GM12891 (cell line): Measurements from ENCODE around the gene LSM12.

ENCODE experiments used
- DNase-seq: peaks from one replicate; pipeline ENCODE4 v3.0.0; 2011; ENCODE audit warnings: low spot score; ENCODE audit not compliant: insufficient read length
- FAIRE-seq: peaks from 2 replicates; lab custom pipeline; 2011; peaks lifted over from hg19 to GRCh38; lab: Jason Lieb, UNC
- PAX5 ChIP-seq: IDR thresholded peaks from 2 replicates; pipeline ENCODE4 v1.6.1; 2011; ENCODE audit warnings: low read length, moderate library complexity, mild to moderate bottlenecking; ENCODE audit not compliant: insufficient read depth, severe bottlenecking
- POLR2A ChIP-seq: IDR thresholded peaks from 2 replicates; pipeline ENCODE4 v1.6.1; 2011; ENCODE audit warnings: low read depth, low read length, control low read depth
- POLR2AphosphoS5 ChIP-seq: IDR thresholded peaks from 2 replicates; pipeline ENCODE4 v1.6.1; 2011; ENCODE audit warnings: low read depth, low read length, control low read depth
- POU2F2 ChIP-seq: IDR thresholded peaks from 2 replicates; pipeline ENCODE4 v1.6.1; 2011; ENCODE audit warnings: low read depth, mild to moderate bottlenecking, control low read depth, low read length, moderate library complexity
- SPI1 ChIP-seq: IDR thresholded peaks from 2 replicates; pipeline ENCODE4 v1.6.1; 2011; ENCODE audit warnings: low read depth, low read length, control low read depth
- TAF1 ChIP-seq: IDR thresholded peaks from 2 replicates; pipeline ENCODE4 v1.6.1; 2011; ENCODE audit warnings: low read depth, low read length, control low read depth

The LSM12 gene

DNA sequence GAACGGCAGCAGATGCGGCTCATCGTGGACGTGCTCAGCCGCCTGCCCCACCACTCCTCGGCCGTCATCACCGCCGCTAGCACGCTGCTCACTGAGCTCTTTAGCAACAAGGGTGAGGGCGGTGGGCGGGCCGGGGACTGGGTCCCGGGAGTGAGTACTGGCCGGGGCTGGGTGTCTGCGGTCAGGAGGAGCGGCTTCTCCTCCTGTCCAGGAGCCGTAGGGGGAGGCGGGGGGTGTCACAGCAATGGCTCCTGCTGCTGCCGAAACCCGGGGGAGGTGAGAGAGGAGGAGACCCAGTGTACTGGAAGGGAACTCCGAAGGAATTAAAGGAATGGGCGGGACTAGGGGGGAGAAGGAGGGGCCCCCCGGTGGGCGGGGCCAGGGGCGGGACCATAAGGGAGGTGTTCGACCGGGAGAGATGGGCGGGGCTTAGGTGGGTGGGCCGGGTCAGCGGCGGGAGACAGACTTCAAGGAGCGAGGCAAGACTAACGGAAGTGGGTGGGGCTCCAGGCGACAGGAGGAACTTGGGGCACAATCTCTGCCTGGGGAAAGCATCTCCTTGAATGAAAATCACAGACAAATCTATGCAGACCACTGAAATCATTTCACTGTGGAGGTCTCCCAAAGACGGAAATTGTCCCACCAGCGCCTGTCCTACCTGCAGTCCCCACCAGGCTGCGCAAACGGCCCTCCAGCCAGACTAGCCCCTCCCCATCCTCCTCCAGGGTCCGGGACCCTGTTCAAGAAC, 59.7 kb downstream of the LSM12 start:
- FAIRE-seq (peak; percentile 96), DNase-seq (peak; percentile 97)
- TF ChIP-seq PAX5 (no peak), SPI1 (0 out of 2 replicates have a peak, but pooled peaks have one; percentile 16), TAF1 (no peak), POLR2AphosphoS5 (no peak), POLR2A (no peak), POU2F2 (no peak)

DNA sequence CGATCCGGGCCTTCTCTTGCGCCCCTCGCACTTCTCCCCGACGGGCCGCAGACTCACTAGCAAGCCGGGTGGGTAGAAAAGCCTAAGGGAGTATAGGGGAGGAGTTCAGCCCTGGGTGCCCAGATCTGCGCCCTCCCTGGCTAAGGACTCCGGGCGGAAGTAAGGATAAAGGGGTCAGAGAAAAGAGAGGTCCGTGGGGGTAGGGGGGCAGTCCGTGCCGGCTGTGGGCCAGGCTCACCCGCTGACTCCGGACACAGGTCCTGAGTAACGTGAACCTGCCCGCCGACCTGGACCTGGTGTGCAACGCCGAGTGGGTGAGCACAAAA, 60.2 kb downstream of the LSM12 start:
- FAIRE-seq, result peak; percentile 5
- DNase-seq, result peak; percentile 48
- no peak for TF ChIP-seq POU2F2
- TF ChIP-seq PAX5, result no peak
- no peak for TF ChIP-seq SPI1
- no peak for TF ChIP-seq TAF1
- no peak for TF ChIP-seq POLR2AphosphoS5
- TF ChIP-seq POLR2A, result no peak

DNA sequence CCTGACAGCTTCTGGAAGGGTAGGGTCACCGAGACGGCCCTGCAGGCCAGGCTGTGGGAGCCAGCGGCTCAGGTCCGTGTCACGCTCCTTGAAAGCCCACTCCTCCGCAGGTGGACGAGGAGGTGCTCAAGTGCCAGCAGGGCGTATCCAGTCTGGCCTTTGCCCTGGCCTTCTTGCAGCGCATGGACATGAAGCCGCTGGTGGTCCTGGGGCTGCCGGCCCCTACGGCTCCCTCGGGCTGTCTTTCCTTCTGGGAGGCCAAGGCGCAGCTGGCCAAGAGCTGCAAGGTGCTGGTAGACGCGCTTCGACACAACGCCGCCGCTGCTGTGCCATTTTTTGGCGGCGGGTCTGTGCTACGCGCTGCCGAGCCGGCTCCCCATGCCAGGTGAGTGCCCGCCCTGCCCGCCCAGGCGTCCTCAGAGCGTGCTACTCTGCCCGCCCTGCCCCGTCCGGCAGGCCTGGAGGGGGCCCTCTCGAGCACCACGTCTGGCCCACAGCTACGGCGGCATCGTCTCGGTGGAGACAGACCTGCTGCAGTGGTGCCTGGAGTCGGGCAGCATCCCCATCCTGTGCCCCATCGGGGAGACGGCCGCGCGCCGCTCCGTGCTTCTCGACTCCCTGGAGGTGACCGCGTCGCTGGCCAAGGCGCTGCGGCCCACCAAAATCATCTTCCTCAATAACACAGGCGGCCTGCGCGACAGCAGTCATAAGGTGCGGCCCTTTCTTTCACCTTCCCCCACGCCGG, 60.8 kb downstream of the LSM12 start:
- peak; percentile 47 for FAIRE-seq
- peak; percentile 33 for DNase-seq

DNA sequence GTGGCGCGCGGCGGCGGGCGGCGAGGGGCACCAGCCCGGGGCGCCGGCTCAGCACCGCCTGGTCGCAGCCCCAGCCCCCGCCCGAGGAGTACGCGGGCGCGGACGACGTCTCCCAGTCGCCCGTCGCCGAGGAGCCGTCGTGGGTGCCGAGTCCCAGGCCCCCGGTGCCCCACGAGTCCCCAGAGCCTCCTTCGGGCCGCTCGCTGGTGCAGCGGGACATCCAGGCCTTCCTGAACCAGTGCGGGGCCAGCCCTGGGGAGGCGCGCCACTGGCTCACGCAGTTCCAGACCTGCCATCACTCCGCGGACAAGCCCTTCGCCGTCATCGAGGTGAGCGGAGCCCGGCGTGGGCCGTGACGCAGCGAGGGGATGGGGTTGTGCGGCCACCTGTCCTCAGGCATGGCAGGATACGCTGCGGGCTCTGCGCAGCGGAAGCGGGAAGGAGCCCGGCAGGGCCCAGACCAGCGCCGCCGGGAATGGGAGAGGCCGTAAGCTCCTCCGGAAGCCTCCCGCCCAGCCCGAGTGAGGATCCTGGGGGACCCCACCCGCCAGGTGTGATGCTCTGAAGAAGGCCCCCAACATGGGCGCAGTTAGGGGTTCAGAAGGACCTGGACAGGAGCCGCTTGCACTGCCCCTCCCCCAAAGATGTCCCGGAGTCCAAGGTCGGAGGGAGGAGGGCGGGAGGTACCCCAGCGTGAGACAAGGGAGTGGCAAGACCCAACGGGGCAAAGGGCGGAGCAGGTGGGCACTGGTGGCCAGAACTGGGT, 61.5 kb downstream of the LSM12 start:
- no peak for FAIRE-seq
- no peak for TF ChIP-seq POU2F2
- TF ChIP-seq SPI1, result no peak
- TF ChIP-seq PAX5, result no peak
- TF ChIP-seq TAF1, result no peak
- TF ChIP-seq POLR2A, result no peak
- TF ChIP-seq POLR2AphosphoS5, result no peak
- no peak for DNase-seq

More for the DNA sequence above, 60.8 kb downstream of the LSM12 start:
- no peak for TF ChIP-seq TAF1
- TF ChIP-seq POLR2AphosphoS5, result no peak
- no peak for TF ChIP-seq PAX5
- no peak for TF ChIP-seq POLR2A
- TF ChIP-seq SPI1, result no peak
- TF ChIP-seq POU2F2, result no peak

DNA sequence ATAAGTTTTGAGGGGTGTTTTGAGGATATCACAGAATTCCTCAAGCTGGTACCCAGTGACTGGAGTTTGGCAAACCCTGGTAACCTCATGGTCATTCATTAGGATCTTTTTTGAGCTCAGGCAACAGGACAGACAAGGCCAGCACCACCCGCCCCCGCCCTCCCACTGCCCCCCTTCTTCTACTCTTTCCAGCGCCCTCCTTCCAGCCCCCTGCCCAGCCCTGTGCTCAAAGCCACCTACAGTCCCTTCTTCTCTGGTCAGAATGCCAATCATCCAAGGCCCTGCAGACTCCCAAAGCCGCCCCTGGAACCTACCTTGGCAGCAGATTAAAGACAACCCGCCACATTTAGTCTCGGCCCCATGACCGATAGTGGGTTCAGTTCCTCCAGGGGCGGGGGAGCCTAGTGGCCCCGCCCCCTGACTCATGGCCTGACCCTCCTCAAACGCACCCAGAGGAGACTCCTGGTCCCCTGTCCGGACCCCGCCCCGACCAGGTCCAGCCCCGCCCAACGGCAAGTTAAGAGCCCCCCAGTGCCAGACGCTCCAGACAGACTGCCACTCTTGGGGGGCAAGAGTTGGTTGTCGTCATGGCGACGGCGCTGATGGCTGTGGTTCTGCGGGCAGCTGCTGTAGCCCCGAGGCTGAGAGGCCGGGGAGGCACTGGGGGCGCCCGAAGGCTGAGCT, 62.3 kb downstream of the LSM12 start, which contains the start of gene NAGS:
Gene NAGS (plus strand): TSS at position 546 of the 684 bp plus-strand sequence. CDS start 42 bp downstream, at position 588.
- DNase-seq (no peak), FAIRE-seq (no peak)
- TF ChIP-seq POLR2A (no peak), PAX5 (no peak), POU2F2 (no peak), SPI1 (no peak), TAF1 (no peak), POLR2AphosphoS5 (no peak)

DNA sequence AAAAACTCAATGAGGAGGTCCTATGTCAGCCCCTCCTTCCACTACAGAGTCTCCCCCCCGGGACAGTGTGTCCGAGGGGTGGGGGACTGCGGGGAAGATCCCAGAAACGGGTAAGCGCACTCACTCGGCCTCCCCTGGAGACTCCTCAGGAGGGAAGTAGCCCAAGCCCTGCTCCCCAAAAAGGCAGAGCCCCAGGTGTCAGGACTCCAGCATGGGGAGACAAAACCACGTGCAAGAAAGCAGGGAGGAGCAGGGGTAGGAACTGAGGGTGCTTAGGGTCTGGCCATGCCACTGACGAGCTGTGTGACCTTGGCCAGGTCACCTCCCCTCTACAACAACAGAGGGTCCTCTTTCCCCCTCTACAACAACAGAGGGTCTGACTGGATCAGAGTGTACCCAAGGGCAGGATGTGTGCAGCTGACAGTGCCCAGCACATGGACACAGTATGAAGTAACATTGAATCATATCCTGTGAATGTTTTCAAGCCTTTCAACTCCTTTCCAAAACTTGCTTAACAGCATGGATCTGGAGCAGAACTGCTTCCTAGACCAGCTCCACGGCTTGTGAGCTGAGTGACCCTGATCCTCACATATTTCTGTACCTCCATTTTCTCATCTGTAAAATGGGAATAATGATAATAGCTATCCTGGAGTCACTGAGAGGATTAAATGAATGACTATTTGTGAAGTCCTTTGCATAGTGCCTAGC, 64.2 kb downstream of the LSM12 start:
- TF ChIP-seq POU2F2, result no peak
- TF ChIP-seq POLR2AphosphoS5, result no peak
- TF ChIP-seq SPI1, result no peak
- no peak for TF ChIP-seq PAX5
- no peak for TF ChIP-seq POLR2A
- no peak for TF ChIP-seq TAF1
- FAIRE-seq (no peak), DNase-seq (no peak)

DNA sequence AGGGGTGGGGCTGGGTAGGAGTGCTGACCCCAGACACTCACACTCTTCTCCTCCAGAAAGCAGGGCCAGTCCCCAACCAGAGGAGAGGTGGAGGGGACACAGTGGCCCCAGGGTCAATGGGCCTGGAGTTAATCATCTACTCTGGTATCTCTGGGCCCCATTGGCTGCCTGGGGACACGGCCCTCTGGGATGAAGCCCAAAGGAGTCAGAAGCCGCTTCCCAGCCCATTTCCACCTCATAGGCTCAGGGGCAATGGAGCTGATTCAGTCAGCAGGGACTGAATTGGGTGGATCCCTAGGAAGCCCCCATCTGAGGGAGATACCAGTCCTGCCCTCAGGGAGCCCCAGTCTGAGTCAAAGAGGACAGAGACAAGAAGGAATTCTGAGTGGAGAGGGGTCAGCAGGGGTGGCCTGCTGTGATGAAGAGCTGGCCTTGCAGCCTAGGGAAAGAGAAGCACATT, 65.0 kb downstream of the LSM12 start:
- DNase-seq, result no peak
- TF ChIP-seq SPI1, result no peak
- TF ChIP-seq POU2F2, result no peak
- no peak for TF ChIP-seq POLR2A
- no peak for TF ChIP-seq TAF1
- no peak for TF ChIP-seq PAX5
- no peak for TF ChIP-seq POLR2AphosphoS5
- FAIRE-seq, result no peak

DNA sequence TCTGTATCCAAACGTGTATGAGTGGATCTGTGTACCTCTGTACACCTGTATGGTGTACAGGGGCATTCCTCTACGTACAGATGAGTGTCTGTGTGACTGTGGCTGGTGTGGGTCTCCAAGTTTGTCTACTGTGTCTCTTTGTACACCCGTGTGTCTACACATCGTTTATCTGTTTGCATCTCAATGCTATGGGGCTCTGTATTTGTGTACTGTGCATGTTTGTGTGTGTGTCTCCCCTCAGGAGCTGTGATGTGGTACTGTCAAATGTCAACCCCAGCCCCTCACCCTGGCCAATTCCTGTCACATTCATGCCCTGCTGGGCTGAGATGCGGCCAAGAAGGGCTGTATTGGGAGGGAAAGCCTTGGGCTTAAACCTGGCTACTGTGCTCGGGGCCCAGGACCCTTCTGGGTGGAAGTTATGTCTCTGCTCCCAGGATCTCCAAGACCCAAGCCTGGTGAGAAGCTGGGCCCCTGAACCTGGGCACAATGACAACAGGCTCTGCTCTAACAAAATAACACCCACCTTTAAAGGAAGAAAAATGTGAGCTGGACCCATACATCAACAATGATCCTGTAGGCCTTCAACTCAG, 65.5 kb downstream of the LSM12 start:
- FAIRE-seq (peak; percentile 28), DNase-seq (no peak)
- TF ChIP-seq POU2F2 (no peak), TAF1 (no peak), POLR2A (no peak), POLR2AphosphoS5 (no peak), SPI1 (no peak), PAX5 (no peak)
